HEK293 (cell line): ENCODE data around the gene HIPK4.

ENCODE experiments used
- GLIS1 ChIP-seq: fragments of 450-650 bp; formaldehyde crosslinking; IDR thresholded peaks from 2 replicates; pipeline ENCODE4 v1.5.1; 2016; ENCODE audit warnings: missing biosample characterization, missing genetic modification characterization
- MEIS1 ChIP-seq: sonication (generic); formaldehyde crosslinking; IDR thresholded peaks from 2 replicates; pipeline ENCODE4 v1.8.1; 2022; ENCODE audit warnings: missing genetic modification reagents, mild to moderate bottlenecking, borderline replicate concordance
- MZF1 ChIP-seq: fragments of 450-650 bp; formaldehyde crosslinking; IDR thresholded peaks from 2 replicates; pipeline ENCODE4 v1.5.1; 2017; ENCODE audit warnings: missing biosample characterization, missing genetic modification characterization, borderline replicate concordance
- SETDB1 ChIP-seq: IDR thresholded peaks from one replicate; pipeline ENCODE4 v1.6.1; 2017; ENCODE audit warnings: mild to moderate bottlenecking, low read length, moderate library complexity, mixed read lengths; ENCODE audit not compliant: insufficient read length
- SP7 ChIP-seq: fragments of 450-650 bp; formaldehyde crosslinking; IDR thresholded peaks from 2 replicates; pipeline ENCODE4 v1.5.1; 2016; ENCODE audit warnings: missing biosample characterization, missing genetic modification characterization
- TCF7L2 ChIP-seq: IDR thresholded peaks from 2 replicates; pipeline ENCODE4 v1.6.1; 2011; ENCODE audit warnings: low read depth, mild to moderate bottlenecking, inconsistent platforms, low read length, moderate library complexity, borderline replicate concordance
- ZBTB17 ChIP-seq: fragments of 450-650 bp; formaldehyde crosslinking; IDR thresholded peaks from 2 replicates; pipeline ENCODE4 v1.5.1; 2016; ENCODE audit warnings: missing biosample characterization, missing genetic modification characterization
- ZFHX2 ChIP-seq: fragments of 450-650 bp; formaldehyde crosslinking; conservative IDR thresholded peaks from 2 replicates; pipeline ENCODE4 v1.5.1; 2016; ENCODE audit warnings: missing biosample characterization, missing genetic modification characterization
- ZNF175 ChIP-seq: fragments of 450-650 bp; formaldehyde crosslinking; IDR thresholded peaks from 2 replicates; pipeline ENCODE4 v1.5.1; 2016; ENCODE audit warnings: missing biosample characterization, missing genetic modification characterization
- ZNF19 ChIP-seq: fragments of 450-650 bp; formaldehyde crosslinking; IDR thresholded peaks from 2 replicates; pipeline ENCODE4; 2016; ENCODE audit warnings: missing biosample characterization, missing genetic modification characterization, low read depth
- ZNF248 ChIP-seq: fragments of 450-650 bp; formaldehyde crosslinking; IDR thresholded peaks from 2 replicates; pipeline ENCODE4 v1.5.1; 2017; ENCODE audit warnings: missing biosample characterization, missing genetic modification characterization
- ZNF274 ChIP-seq, 2 experiments: fragments of 200-500 bp in 1 of 2; fragments of 450-650 bp in 1 of 2; sonication (Bioruptor generic) in 1 of 2; formaldehyde crosslinking in 1 of 2; IDR thresholded peaks; 2 replicates each; pipeline versions ENCODE4 v1.5.1 to v1.6.1; 2014 to 2016; ENCODE audit warnings: borderline replicate concordance in 1 of 2, inconsistent platforms in 1 of 2, low read length in 1 of 2, missing biosample characterization in 1 of 2, missing genetic modification characterization in 1 of 2
- ZNF37A ChIP-seq: fragments of 450-650 bp; IDR thresholded peaks from 2 replicates; pipeline ENCODE4 v1.5.1; 2018; ENCODE audit warnings: missing biosample characterization, missing genetic modification characterization
- ZNF513 ChIP-seq: fragments of 450-650 bp; IDR thresholded peaks from 2 replicates; pipeline ENCODE4 v1.5.1; 2018; ENCODE audit warnings: missing biosample characterization, missing genetic modification characterization
- ZNF560 ChIP-seq: fragments of 450-650 bp; formaldehyde crosslinking; IDR thresholded peaks from 2 replicates; pipeline ENCODE4 v1.5.1; 2017; ENCODE audit warnings: missing biosample characterization, missing genetic modification characterization, borderline replicate concordance
- ZNF596 ChIP-seq: fragments of 450-650 bp; IDR thresholded peaks from 2 replicates; pipeline ENCODE4 v1.5.0; 2018; ENCODE audit warnings: missing biosample characterization, mild to moderate bottlenecking, missing genetic modification characterization, moderate library complexity
- ZNF610 ChIP-seq: fragments of 450-650 bp; formaldehyde crosslinking; IDR thresholded peaks from 2 replicates; pipeline ENCODE4 v1.5.1; 2016; ENCODE audit warnings: missing biosample characterization, missing genetic modification characterization, borderline replicate concordance
- ZNF654 ChIP-seq: fragments of 450-650 bp; formaldehyde crosslinking; IDR thresholded peaks from 2 replicates; pipeline ENCODE4 v1.5.1; 2016; ENCODE audit warnings: low read depth, missing biosample characterization, missing genetic modification characterization
- ZNF670 ChIP-seq: fragments of 450-650 bp; formaldehyde crosslinking; IDR thresholded peaks from 2 replicates; pipeline ENCODE4 v1.5.1; 2016; ENCODE audit warnings: missing biosample characterization, missing genetic modification characterization, low read depth
- ZNF692 ChIP-seq: fragments of 450-650 bp; formaldehyde crosslinking; IDR thresholded peaks from 2 replicates; pipeline ENCODE4 v1.5.1; 2016; ENCODE audit warnings: missing biosample characterization, missing genetic modification characterization
- ZNF707 ChIP-seq: fragments of 450-650 bp; formaldehyde crosslinking; IDR thresholded peaks from 2 replicates; pipeline ENCODE4 v1.5.1; 2016; ENCODE audit warnings: missing biosample characterization, missing genetic modification characterization
- ZNF747 ChIP-seq: fragments of 450-650 bp; formaldehyde crosslinking; IDR thresholded peaks from 2 replicates; pipeline ENCODE4 v1.5.1; 2016; ENCODE audit warnings: missing biosample characterization, missing genetic modification characterization
- ZNF837 ChIP-seq: fragments of 450-650 bp; formaldehyde crosslinking; IDR thresholded peaks from 2 replicates; pipeline ENCODE4 v1.5.1; 2016; ENCODE audit warnings: missing biosample characterization, missing genetic modification characterization
- ZSCAN30 ChIP-seq: fragments of 450-650 bp; IDR thresholded peaks from 2 replicates; pipeline ENCODE4 v1.5.1; 2018; ENCODE audit warnings: missing biosample characterization, mild to moderate bottlenecking, missing genetic modification characterization, moderate library complexity
- TF ChIP-seq, protein P1 (sequence below): fragments of 450-650 bp; formaldehyde crosslinking; IDR thresholded peaks from 2 replicates; pipeline ENCODE4 v1.5.1; 2016; ENCODE audit warnings: missing biosample characterization, missing genetic modification characterization
- TF ChIP-seq, protein P2 (sequence below): fragments of 450-650 bp; formaldehyde crosslinking; IDR thresholded peaks from 2 replicates; pipeline ENCODE4 v1.5.1; 2016; ENCODE audit warnings: missing biosample characterization, missing genetic modification characterization, low read depth
- TF ChIP-seq, protein P3 (sequence below): fragments of 450-650 bp; formaldehyde crosslinking; IDR thresholded peaks from 2 replicates; pipeline ENCODE4 v1.5.1; 2016; ENCODE audit warnings: missing biosample characterization, missing genetic modification characterization
- TF ChIP-seq, protein P4 (sequence below): fragments of 450-650 bp; formaldehyde crosslinking; IDR thresholded peaks from 2 replicates; pipeline ENCODE4 v1.5.1; 2017; ENCODE audit warnings: missing biosample characterization, missing genetic modification characterization

The HIPK4 gene

DNA sequence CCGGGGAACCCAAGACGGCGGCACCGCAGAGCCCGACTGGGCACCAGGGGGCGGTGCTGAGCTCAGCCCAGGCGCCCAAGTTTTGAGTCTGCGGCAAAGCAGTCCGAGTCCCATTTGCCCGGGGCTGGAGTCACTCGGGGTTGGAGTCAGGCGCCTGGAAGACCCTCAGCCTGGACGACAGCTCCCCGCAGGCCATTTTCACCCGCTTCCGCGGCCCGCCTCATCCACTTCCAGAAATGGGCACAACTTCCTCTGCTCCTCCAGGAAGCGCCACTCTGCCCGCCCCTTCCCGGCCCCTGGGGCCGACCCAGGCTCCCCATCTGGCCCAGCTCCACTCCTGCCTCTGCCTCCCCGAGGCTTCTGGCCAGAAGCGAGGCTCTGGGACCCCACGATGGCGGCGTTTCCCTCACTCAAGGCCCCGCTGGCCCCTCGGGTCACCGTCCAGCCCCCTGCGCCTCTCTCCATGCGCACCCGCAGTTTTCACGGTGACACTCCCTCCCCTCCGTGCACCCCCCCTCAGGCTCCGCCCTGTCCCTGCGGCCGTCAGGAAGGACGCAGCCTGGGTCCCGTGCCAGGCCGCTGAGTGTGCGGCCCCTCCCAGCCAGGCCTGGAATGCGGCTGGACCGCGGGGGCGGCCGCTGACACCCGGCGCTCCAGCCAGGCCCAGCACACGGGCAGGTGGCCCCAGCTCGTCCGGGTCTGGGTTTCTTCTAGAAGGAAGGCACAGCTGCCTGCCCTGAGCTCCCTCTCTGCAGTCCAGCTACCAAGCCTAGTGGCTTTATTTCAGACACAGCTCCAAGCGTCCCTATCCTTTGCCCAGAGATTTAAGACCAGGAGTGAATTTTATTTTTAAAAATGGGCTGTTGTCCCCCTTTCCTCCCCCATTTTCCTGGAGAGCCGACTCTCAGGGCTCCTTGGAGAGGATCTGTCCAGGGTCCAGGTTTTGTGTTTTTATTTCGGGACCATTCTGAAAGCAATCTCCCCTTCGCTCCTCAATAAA, 31.1 kb upstream of the HIPK4 start (continued):
- no peak for TF ChIP-seq SETDB1
- peak; percentile 46; the same call in 1 of the 2 replicates for TF ChIP-seq MZF1 (tag by site-specific recombination)
- TF ChIP-seq ZNF707, result no peak
- TF ChIP-seq, protein P1, sequence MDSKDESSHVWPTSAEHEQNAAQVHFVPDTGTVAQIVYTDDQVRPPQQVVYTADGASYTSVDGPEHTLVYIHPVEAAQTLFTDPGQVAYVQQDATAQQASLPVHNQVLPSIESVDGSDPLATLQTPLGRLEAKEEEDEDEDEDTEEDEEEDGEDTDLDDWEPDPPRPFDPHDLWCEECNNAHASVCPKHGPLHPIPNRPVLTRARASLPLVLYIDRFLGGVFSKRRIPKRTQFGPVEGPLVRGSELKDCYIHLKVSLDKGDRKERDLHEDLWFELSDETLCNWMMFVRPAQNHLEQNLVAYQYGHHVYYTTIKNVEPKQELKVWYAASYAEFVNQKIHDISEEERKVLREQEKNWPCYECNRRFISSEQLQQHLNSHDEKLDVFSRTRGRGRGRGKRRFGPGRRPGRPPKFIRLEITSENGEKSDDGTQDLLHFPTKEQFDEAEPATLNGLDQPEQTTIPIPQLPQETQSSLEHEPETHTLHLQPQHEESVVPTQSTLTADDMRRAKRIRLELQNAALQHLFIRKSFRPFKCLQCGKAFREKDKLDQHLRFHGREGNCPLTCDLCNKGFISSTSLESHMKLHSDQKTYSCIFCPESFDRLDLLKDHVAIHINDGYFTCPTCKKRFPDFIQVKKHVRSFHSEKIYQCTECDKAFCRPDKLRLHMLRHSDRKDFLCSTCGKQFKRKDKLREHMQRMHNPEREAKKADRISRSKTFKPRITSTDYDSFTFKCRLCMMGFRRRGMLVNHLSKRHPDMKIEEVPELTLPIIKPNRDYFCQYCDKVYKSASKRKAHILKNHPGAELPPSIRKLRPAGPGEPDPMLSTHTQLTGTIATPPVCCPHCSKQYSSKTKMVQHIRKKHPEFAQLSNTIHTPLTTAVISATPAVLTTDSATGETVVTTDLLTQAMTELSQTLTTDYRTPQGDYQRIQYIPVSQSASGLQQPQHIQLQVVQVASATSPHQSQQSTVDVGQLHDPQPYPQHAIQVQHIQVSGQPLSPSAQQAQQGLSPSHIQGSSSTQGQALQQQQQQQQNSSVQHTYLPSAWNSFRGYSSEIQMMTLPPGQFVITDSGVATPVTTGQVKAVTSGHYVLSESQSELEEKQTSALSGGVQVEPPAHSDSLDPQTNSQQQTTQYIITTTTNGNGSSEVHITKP (tag by site-specific recombination), result peak; percentile 92
- TF ChIP-seq ZNF670 (tag by site-specific recombination), result no peak
- no peak for TF ChIP-seq ZNF560
- peak; percentile 96 for TF ChIP-seq ZNF692 (tag by site-specific recombination)
- TF ChIP-seq ZNF37A, result no peak
- TF ChIP-seq ZNF747 (tag by site-specific recombination), result no peak
- TF ChIP-seq ZNF248 (tag by site-specific recombination), result no peak
- TF ChIP-seq SP7 (tag by site-specific recombination), result peak; percentile 97
- no peak for TF ChIP-seq TCF7L2
- TF ChIP-seq, protein P2, sequence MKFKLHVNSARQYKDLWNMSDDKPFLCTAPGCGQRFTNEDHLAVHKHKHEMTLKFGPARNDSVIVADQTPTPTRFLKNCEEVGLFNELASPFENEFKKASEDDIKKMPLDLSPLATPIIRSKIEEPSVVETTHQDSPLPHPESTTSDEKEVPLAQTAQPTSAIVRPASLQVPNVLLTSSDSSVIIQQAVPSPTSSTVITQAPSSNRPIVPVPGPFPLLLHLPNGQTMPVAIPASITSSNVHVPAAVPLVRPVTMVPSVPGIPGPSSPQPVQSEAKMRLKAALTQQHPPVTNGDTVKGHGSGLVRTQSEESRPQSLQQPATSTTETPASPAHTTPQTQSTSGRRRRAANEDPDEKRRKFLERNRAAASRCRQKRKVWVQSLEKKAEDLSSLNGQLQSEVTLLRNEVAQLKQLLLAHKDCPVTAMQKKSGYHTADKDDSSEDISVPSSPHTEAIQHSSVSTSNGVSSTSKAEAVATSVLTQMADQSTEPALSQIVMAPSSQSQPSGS, result no peak
- no peak for TF ChIP-seq ZNF19
- TF ChIP-seq ZNF654, result peak; percentile 61
- peak; percentile 81 for TF ChIP-seq ZNF610 (tag by site-specific recombination)
- TF ChIP-seq, protein P3, sequence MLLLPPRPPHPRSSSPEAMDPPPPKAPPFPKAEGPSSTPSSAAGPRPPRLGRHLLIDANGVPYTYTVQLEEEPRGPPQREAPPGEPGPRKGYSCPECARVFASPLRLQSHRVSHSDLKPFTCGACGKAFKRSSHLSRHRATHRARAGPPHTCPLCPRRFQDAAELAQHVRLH (tag by site-specific recombination), result no peak; the same call in 1 of the 2 replicates
- no peak for TF ChIP-seq ZNF274 (IDR thresholded peaks at IDR 0.05; ENCODE audit: low read length)
- no peak for TF ChIP-seq ZNF274 (tag by site-specific recombination; IDR thresholded peaks at IDR 0.05; ENCODE audit: borderline replicate concordance)
- TF ChIP-seq ZNF837, result no peak
- TF ChIP-seq GLIS1 (tag by site-specific recombination), result peak; percentile 94
- no peak for TF ChIP-seq ZNF175 (tag by site-specific recombination)
- TF ChIP-seq ZSCAN30 (tag by site-specific recombination), result peak; percentile 98
- no peak for TF ChIP-seq ZNF513 (tag by site-specific recombination)
- peak; percentile 96 for TF ChIP-seq ZBTB17 (tag by site-specific recombination)
- peak; percentile 93 for TF ChIP-seq ZFHX2 (tag by site-specific recombination)
- TF ChIP-seq, protein P4, sequence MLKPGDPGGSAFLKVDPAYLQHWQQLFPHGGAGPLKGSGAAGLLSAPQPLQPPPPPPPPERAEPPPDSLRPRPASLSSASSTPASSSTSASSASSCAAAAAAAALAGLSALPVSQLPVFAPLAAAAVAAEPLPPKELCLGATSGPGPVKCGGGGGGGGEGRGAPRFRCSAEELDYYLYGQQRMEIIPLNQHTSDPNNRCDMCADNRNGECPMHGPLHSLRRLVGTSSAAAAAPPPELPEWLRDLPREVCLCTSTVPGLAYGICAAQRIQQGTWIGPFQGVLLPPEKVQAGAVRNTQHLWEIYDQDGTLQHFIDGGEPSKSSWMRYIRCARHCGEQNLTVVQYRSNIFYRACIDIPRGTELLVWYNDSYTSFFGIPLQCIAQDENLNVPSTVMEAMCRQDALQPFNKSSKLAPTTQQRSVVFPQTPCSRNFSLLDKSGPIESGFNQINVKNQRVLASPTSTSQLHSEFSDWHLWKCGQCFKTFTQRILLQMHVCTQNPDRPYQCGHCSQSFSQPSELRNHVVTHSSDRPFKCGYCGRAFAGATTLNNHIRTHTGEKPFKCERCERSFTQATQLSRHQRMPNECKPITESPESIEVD (tag by site-specific recombination), result no peak
- TF ChIP-seq MEIS1, result no peak
- TF ChIP-seq ZNF596, result no peak
